ENCODE results near the gene UCN. TPM values are rescaled to one million over a fixed set of nuclear protein-coding genes. Genes with fewer than 3 reads are reported as not detected.
"Not testable (repeated sequence)": the region's sequence is repeated elsewhere in the genome, so short reads cannot be mapped to it uniquely, and the experiment has no call there.

UCN gene
- total RNA-seq, 1 experiment from 2014 or later: 2.8 TPM

DNA sequence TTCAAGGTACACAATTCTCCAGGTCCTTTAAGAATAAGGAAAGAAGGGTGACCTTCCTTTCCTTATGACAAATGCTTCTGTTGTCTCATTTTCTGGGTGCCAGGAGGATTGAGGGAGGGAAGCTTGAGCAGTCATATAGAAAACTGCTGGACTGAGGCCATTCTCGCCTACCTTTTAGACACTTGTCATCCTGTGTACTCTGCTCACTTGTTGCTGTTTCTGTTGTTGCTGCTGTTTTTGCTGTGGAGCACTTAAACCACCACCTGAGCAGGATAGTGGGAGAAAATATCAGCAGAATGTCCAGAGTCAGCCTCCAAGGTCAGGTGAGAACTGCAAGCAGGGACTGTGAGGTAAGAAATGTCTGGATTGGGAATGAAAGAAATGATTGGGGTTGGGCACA, 30.2 kb downstream of the UCN start:
- Histone ChIP-seq H2AFZ (no peak overlapping the region), H3K79me2 (ENCODE audit: low read depth) (no peaks in the 10 kb centered on the region), H3K9me3 (ENCODE audit: insufficient read depth, low read depth) (no peaks in the 10 kb centered on the region), H3K9me2 (ENCODE audit: insufficient read depth) (no peaks in the 10 kb centered on the region), H3K4me1 (replicated peaks; ENCODE audit: insufficient read depth) (peaks cover 22% of the 10 kb centered on the region), H3K36me3 (ENCODE audit: low read depth) (no peaks in the 10 kb centered on the region), H4K20me1 (ENCODE audit: insufficient read depth) (no peaks in the 10 kb centered on the region), H3F3A (ENCODE audit: insufficient read depth, low read depth) (peaks cover 19% of the 10 kb centered on the region; the same call in 1 of the 2 replicates), H3K27ac (no peak overlapping the region), H3K4me3 (no peak overlapping the region), H3K27me3 (ENCODE audit: insufficient read depth, low read depth) (no peaks in the 10 kb centered on the region), H3K4me2 (no peak overlapping the region)
- ChIA-PET CTCF (interaction anchor here (0.6 kb wide), 1 partner anchor 31 kb away, joined by 3 read pairs; no protein-coding TSS in a partner anchor), POLR2A (ENCODE audit: unreplicated experiment) (no interaction called here)
- no peak for DNase-seq
- intact Hi-C loops (cut with micrococcal nuclease; ENCODE audit: unreplicated experiment): no loop called here
- TF ChIP-seq, protein P1, sequence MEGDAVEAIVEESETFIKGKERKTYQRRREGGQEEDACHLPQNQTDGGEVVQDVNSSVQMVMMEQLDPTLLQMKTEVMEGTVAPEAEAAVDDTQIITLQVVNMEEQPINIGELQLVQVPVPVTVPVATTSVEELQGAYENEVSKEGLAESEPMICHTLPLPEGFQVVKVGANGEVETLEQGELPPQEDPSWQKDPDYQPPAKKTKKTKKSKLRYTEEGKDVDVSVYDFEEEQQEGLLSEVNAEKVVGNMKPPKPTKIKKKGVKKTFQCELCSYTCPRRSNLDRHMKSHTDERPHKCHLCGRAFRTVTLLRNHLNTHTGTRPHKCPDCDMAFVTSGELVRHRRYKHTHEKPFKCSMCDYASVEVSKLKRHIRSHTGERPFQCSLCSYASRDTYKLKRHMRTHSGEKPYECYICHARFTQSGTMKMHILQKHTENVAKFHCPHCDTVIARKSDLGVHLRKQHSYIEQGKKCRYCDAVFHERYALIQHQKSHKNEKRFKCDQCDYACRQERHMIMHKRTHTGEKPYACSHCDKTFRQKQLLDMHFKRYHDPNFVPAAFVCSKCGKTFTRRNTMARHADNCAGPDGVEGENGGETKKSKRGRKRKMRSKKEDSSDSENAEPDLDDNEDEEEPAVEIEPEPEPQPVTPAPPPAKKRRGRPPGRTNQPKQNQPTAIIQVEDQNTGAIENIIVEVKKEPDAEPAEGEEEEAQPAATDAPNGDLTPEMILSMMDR (conservative IDR thresholded peaks at IDR 0.05): no peak
- no peak for TF ChIP-seq EZH2 (IDR thresholded peaks at IDR 0.05; ENCODE audit: low read depth)
- no TSS peak for BruUV-seq (replicated peaks)

DNA sequence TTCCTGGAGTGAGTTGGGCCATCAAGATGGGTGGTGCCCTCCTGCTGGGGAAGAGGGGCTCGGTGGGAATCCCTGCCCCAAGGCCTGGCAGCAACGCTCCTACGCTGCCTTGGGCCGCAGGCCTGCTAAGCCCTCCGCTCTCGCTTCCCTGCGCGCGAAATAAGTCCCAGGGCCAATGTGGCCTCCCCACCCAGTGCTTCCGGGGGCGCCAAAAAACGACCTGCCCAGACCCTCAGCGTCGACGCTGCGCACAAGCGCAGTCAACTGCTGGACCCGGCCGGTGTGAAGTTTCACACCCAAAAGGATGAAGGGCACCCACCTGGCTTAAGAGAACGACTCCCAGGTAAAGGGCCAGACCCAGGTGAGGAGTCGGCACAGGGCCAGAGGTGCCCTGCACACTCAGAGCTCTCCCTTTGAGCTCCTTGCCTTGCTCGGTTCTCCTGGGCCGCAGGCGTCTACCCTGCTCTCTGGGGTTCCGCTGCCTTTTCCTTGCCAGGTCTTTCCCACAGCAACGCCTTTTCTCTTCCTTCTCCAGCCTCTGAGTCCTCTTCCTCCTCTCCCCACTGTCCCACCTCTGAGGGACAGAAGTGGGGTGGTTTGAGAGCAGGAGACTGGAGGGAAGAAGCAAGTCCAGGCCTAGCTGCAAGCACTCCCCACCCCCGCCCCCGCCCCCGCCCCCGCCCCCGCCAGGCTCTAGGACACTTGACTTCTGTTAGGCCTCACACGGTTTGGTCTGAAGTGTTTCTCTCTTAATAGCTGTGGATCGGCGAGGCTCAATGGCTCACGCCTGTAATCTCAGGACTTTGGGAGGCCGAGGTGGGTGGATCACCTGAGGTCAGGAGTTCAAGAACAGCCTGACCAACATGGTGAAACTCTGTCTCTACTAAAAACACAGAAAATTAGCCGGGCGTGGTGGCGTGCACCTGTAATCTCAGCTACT, 32.8 kb downstream of the UCN start, which contains the start of gene DNAJC5G:
Gene DNAJC5G, plus strand, starts transcription at position 223 of the 940 bp plus-strand sequence. CDS start 1,296 bp downstream, outside the sequence.
- Histone ChIP-seq H3K4me2 (no peak within 1 kb of the TSS), H3K9me2 (ENCODE audit: insufficient read depth) (no peaks in the 10 kb centered on the region), H3K27ac (no peak within 1 kb of the TSS), H3K4me1 (replicated peaks; ENCODE audit: insufficient read depth) (no peaks in the 10 kb centered on the region), H3K9me3 (ENCODE audit: insufficient read depth, low read depth) (no peaks in the 10 kb centered on the region), H2AFZ (no peak within 1 kb of the TSS), H3F3A (ENCODE audit: insufficient read depth, low read depth) (no peaks in the 10 kb centered on the region), H3K4me3 (no peak within 1 kb of the TSS), H4K20me1 (ENCODE audit: insufficient read depth) (no peaks in the 10 kb centered on the region), H3K27me3 (ENCODE audit: insufficient read depth, low read depth) (no peaks in the 10 kb centered on the region), H3K79me2 (ENCODE audit: low read depth) (no peaks in the 10 kb centered on the region), H3K36me3 (ENCODE audit: low read depth) (no peaks in the 10 kb centered on the region)
- no TSS peak for BruUV-seq (replicated peaks)
- no peak for DNase-seq
- intact Hi-C loops (cut with micrococcal nuclease; ENCODE audit: unreplicated experiment): no loop called here
- ChIA-PET POLR2A (ENCODE audit: unreplicated experiment) (no interaction called here), CTCF (no interaction called here)
- TF ChIP-seq, protein P1 (conservative IDR thresholded peaks at IDR 0.05): no peak
- TF ChIP-seq EZH2 (IDR thresholded peaks at IDR 0.05; ENCODE audit: low read depth): no peak

- H3K36me3 ChIP-seq (ENCODE audit: low read depth); H3K4me2 ChIP-seq; H3K4me1 ChIP-seq (replicated peaks; ENCODE audit: insufficient read depth); H2AFZ ChIP-seq; H3K27ac ChIP-seq; H3K4me3 ChIP-seq; DNase-seq; H3K79me2 ChIP-seq (ENCODE audit: low read depth); intact Hi-C loops (cut with micrococcal nuclease; ENCODE audit: unreplicated experiment); H3K9me2 ChIP-seq (ENCODE audit: insufficient read depth); H4K20me1 ChIP-seq (ENCODE audit: insufficient read depth); H3K27me3 ChIP-seq (ENCODE audit: insufficient read depth, low read depth); BruUV-seq (replicated peaks); H3K9me3 ChIP-seq (ENCODE audit: insufficient read depth, low read depth); H3F3A ChIP-seq (ENCODE audit: insufficient read depth, low read depth): not testable (repeated sequence)
- POLR2A ChIA-PET (ENCODE audit: unreplicated experiment): interaction anchor here (0.6 to 0.7 kb wide), 2 partner anchors 21 to 40 kb away, joined by 3 to 5 read pairs; no protein-coding TSS in a partner anchor
- CTCF ChIA-PET: interaction anchor here (0.6 kb wide), 1 partner anchor 85 kb away, joined by 15 read pairs; no protein-coding TSS in a partner anchor
These were observed 35.4 kb downstream of the UCN start for GRCh38 chr2:27272537-27273522.

Measured in PC-9 (cell line).